T-helper 22 cell (primary cell): ENCODE measurements around the gene ATP8B4.
"Not testable (repeated sequence)": the region's sequence is repeated elsewhere in the genome, so short reads cannot be mapped to it uniquely, and the experiment has no call there.

Source experiments
- DNase-seq: peaks from one replicate; pipeline ENCODE4 v3.0.0-alpha.2; 2020; ENCODE audit warnings: low read depth

ATP8B4 gene

DNA sequence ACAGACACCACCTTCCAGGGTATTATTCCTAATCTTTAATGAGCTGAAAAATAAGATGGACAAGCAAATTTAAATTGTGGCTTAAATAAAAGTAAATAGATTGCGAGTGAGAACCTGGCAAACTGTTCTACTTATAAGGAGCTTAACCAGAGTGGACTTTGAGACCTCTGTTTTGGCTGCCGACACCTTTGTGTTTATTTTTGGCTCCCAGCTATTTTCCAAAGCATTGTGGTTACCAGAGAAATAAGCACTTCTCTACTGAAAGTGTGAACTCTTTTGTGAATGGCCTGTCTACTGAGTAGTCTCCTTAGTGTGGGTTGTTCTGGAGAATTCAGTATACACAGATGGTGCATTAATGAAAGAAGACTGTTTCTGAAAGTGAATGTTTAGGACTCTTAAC is 109.4 kb downstream of the ATP8B4 start:
- DNase-seq: no peak

DNA sequence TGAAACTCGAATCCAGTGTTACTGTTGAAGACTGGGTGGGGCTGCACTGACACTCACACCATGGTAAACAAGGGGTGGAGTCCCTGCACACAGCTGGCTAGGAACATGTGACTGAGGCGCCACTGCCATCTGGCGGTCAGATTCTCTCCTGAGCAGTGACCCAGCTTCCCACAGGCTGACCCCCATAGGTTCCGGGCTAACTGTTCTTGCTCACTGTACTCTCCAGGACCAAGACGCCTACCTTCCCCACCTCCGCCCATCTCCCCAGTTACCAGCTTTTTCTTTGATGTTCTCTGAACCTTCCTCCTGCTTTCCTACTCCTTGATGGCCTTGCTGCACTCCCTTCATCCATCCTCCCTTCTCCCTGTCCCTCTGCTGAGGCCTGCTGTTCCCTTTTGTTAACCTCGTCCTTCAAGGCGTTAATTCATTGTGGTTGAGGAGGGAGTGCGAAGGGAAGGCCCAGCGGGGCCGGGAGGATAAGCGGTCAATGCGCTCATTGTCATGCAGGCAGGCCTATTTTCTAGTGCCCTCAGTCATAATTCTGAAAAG is 115.2 kb downstream of the ATP8B4 start:
- DNase-seq: peak; percentile 7

DNA sequence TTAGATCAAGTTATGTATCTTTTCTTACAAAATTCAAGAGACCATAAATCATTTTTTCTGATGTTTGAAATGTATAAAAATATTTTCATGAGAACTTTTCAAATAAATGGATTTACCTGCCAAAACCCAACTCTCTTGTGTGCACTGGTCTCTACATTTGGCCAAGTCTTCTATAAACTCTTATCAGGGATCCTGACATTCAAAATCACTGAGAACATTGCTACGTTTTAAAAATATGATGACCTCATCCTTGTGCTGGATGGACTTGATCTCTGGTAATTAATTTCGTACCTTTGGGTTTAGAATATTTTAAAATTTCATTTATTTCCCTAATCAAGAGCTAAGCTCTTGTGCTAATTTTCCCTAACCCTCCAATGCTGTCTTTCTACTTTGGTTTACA is 127.4 kb downstream of the ATP8B4 start:
- no peak for DNase-seq

DNA sequence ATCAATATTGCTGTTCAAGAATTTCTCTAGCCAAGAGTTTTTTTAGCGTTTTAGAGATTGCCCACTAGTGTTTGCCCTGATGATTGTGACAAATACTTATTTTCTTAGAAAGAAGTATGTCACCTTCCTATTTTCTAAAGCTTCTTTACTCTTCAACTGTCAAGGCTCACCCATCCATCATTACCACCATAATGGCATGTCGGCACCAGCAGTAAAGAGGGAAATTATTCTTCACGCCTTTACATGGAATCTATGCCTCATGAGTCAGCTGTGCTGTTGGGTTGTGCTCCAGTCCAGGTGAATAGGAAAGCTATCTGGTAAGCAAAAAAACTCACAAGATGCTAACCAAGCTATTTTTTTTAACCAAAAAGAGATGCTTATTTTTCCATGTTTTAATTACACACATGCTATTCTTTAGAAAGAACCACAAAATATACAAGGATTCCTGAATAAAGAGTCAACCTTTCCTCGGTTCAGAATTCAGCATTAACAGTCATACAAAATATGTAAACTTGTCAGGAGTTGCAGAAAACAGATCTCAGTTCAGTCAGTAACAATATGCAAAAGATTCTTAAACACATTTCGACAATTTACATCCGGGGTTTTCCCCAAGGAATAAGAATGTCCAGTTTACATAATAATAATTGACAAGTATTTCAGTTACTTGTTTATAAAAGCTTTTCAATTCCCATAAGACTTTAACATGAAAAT is 128.0 kb downstream of the ATP8B4 start:
- no peak for DNase-seq

DNA sequence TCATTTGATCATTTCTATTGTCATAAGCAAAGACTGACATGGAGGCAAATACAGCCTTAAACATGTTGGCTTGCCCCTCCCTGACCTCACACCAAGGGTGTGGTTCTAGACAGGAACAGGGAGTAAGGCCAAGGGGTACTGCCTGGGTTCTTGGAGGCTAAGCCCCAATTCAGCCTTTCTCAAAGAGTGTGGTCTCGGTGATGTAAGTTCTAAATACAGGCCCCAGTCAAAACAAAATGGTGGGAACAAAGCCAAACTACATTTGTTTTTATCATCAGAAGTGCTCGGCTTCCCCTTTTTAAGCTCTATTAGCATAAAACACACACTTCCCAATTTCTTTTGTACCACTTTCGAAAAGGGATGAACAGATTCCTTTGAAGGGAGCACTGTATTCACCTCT is 129.5 kb downstream of the ATP8B4 start:
- DNase-seq: no peak

DNA sequence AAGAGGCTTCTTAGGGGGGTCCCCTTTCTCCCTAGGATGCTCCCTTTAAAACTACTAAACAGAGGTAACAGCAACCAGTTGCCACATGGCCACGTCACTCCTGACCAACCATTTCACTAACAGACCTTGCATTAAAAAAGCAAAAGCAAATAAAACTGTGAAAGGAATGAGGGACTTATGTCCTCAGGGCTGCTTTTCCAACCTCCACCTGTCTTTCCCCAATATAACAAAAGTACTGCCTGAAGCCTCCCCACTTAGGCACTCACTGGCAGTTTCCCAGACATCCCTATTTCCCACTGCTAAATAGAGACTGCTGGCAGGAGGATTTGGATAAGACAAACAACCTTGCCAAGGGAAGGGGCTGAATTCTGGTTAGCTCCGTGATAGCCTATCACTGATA is 130.3 kb downstream of the ATP8B4 start:
- no peak for DNase-seq

DNA sequence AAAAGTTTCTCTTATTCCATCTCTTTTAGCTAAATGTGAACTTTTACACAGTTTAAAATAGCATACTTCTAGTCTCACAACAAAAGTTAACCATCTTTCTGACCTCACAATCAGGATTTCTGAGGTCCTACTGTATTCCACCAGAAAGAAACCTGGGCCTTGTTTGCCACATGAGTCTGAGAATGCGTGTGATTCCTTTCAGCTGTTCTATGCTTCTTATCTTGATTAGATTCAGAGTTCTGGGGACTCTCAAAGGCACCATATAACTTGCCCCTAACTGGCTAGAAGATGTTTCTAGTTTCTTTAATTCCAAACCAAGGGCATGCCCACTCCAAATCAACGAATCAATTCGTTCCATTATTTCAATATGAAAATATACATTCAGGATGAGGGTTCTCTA is 131.1 kb downstream of the ATP8B4 start:
- DNase-seq: no peak

GRCh38 chr15:49987198-49987785 is 131.7 kb downstream of the ATP8B4 start:
- DNase-seq: no peak

DNA sequence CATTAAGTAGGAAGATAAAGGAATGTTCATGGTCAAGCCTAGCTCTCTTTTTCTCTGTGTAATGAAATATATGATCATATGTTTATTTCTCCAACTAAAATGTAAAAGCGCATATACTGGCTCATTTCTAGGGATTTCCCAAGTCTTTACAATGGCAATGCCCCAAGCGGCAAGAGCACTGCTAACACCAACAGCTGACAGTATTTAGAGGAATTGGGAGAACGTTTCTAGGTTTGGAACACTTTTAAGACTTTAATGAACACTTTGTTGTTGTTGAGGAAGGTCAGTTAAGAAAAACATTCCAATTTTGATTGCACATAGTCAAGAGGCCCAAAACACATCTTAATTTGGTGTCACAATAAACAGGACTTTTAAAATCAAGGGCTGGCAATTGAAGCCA is 132.7 kb downstream of the ATP8B4 start:
- no peak for DNase-seq

DNA sequence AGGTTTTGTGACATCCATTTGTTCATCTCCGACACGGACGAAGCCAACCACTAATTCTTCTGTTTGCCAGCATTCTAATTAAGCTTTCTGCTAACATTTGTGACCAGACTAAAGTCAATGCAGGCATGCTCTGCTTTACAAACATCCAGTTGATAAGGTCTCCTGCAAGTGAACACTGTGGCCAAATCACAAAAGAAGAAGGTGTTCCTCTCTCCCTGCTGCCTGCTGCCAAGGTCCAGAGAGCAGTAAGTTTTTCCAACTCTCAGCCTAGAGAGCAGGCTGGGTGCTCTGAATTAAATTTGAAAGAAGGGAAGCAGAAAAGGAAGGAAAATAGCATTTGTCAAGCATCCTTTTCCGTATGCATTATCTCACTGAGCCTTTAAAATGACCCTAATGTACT is 133.6 kb downstream of the ATP8B4 start:
- DNase-seq: no peak

DNA sequence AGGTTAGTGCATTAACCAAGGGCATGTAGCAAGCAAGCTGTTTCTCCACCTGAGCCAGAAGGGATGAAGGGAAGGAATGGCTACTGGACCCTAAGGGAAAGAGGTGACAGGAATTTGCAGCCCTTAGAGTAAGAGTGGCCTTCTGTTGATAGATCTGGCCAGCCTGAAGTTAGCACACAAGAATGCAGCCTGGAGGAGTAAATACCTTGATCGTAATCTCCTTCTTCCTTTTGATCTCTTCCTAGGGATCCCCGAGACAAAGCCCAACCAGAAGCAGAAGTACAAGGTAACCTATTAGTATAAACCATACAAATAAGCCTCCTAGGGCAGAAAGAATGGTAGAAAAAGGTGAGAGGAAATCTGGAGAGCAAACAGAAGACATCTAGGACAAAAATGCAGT is 134.6 kb downstream of the ATP8B4 start:
- DNase-seq: no peak

DNA sequence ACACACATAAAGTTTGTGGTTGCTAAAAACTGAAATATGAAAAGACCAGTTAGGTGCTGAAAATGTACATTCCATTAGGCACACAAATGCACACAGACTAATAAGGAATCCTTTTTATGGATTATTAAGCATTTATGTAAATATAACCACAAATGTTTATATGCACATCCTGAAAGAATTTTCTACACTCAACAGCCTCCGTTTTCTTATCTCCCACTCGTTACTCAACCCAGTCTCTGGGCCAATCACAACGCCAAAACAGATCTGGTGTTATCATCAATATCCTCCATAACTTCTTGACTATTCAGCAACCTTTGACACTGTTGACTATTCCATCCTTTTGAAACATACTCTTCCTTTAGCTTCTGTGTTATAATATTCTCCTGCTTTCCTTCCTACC is 136.4 kb downstream of the ATP8B4 start:
- no peak for DNase-seq

DNA sequence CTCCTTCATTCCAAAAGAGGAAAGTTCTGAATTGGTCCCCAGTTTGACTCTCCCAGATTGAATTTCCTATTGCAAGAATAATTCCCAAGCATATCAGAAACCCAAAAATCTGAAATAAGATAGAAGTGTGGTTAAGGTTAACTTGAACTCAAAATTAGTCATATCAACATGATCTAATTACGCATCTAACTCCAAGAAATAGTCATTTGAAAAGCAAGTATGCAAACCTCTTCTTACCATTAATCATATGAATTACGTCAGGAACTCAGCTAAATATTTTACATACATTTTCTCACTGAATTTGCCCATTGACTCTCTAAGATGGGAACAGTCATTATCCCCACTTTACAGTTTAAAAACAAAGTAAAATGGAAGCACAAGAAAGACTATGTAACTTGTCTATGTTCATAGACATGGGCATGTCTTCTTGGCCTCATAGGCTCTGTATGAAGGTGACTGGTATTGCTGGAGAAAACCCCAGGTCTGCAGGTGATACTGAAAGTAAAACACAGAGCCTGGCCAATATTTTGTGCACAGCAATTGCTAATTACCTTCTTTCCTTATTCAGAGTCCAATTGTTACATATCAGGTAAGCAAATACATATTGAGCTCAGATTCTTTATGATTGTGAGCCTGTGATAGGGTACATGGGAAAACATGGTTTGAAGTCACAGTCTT is 139.2 kb downstream of the ATP8B4 start:
- no peak for DNase-seq

DNA sequence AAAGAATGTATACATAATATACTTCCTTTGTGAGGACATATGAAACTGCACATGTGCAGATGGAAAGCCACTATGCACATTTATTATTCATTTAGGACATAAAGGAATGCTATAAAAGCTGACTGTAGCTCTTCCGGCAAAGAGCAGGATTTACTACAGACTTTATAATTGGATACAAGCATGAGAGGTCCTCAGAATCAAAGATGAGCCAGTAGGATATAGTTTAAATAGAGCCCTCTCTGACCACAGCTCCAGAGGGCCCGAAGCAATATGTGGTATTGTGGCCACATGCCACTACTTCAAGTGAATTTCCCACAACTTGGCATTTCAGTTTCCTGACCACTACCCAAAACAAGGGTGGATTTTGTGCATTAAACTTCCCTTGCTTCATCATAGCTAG is 140.9 kb downstream of the ATP8B4 start:
- DNase-seq: no peak

GRCh38 chr15:49977306-49977705 is 141.7 kb downstream of the ATP8B4 start:
- no peak for DNase-seq

- DNase-seq: no peak
These were observed 154.5 kb downstream of the ATP8B4 start for GRCh38 chr15:49964551-49964950.

DNA sequence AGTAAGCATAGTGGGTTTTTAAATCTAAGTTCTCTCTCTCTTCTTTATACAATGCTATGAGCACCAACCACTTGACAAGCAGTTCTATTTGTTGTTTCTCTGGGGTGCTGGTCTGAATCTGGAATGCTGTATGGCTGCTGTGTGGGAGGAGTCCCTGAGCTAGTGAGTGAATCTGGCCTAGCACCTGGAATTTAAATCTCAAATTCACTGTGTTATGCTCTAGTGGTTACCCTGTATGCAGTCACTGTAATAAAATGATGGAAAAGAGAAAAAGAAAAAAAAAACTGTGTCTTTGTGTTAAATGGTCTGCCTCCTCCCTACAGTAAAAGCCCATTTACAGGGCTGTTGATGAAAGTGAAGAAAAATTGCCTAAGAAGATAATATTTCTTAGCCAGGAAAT is 155.0 kb downstream of the ATP8B4 start:
- DNase-seq: no peak

- not testable (repeated sequence) for DNase-seq
These were observed 155.8 kb downstream of the ATP8B4 start for GRCh38 chr15:49963033-49963772.

GRCh38 chr15:49962044-49962602 is 156.9 kb downstream of the ATP8B4 start:
- no peak for DNase-seq

DNA sequence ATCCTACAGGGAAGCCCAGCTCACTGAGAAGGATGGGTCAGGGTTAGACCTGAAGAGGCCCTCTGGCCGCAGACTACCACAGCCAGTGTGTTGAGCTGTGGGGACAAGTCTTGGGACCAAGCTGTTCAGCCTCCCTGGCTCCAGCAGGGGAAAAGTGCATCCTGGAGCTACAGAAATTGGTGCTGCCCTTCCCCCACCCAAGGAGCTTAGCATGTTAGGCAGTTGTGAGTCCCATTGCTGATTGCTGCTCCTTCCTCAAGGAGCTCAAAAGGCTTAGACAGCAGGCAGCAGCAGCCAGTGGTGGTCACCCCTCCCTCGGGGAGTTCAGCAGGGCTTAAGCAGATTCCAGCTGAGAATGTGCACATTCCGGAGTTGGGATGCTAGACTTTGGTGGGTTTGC is 165.6 kb downstream of the ATP8B4 start:
- DNase-seq: no peak

DNA sequence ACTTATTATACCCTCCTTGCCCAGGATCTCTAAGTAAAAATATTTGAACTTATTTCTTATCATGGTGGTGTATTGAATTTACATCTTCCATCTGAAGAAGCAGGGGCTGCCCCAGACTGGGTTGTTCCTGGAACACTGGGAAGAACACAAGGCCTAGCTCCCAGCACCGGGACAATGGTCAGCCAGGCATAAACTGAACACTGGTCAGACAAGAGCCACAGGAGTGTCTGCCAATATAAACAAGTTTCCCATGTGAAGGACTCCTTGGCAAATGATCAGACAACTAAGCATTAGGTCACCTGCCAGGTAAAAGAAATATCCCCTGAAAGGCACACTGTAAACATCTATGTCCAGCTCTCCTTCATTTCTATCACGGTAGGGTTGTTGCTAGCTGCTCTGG is 172.4 kb downstream of the ATP8B4 start:
- no peak for DNase-seq

- DNase-seq: no peak
These were observed 184.5 kb downstream of the ATP8B4 start for GRCh38 chr15:49934487-49934886.
